Middle frontal gyrus (tissue), 1 donor: Measurements from ENCODE around the gene CMSS1.

Experiments
- DNase-seq: peaks from one replicate; pipeline ENCODE4 v3.0.0-alpha.2; 2015; ENCODE audit warnings: low spot score; ENCODE audit errors: extremely low spot score

The CMSS1 gene

DNA sequence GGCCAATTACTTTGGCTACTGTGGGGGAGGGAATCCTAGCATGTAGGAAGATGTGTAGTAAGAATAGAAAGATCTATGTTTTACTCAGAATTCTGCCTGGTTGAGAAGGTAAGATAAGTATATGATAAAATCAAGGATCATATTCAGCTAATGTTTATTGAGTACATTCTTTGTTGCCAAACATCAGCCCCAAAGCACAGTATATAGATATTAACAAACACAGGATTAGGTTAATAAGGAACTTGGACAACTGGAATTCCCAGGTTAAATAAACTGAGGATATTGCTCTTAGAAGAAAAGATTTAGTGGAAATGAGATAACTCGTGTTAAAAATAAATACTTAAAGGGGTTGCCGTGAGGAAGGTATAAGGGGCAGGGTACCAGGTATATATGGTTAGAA is 167.0 kb downstream of the CMSS1 start:
- DNase-seq = no peak

- DNase-seq = no peak
Measured at GRCh38 chr3:99990179-99990578, 172.5 kb downstream of the CMSS1 start.

DNA sequence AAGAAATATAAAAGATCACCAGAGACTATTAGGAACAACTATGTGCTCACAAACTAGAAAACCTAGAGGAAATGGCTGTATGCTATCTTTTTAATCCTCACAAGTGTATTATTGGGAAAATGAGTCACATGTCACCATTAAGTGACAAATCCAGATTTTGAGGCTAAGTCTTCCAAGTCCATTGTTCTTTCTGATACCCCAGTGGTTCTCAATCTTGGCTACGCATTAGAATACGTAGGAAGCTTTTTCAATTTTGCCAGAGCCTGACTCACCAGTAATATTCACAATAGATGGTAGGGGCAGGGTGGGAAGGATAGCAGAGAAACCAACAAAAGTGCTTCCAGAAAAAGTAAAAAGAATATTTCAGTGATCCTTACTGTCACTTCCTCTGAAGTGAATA is 179.6 kb downstream of the CMSS1 start:
- DNase-seq = no peak

GRCh38 chr3:99999536-99999935 is 181.9 kb downstream of the CMSS1 start:
- DNase-seq = no peak

DNA sequence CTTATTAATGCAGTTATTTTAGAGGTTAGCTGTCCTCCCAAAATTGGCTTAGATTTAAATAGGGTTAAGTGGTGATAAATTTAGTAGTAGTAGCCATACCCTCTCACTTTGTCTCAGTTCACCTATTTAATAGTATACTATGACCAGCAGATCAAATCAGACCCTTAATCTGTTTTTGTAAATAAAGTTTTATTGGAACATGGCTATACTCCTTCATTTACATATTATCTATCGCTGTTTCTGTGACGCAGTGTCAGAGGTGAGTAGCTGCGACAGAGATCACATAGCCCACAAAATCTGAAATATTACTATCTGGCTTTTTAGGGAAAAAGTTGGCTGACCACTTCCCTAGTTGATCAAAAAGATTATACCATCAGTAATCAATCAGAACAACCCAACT is 183.4 kb downstream of the CMSS1 start:
- no peak for DNase-seq

- no peak for DNase-seq
Measured at GRCh38 chr3:100001526-100002270, 184.0 kb downstream of the CMSS1 start.

- DNase-seq = no peak
Measured at GRCh38 chr3:100002599-100003350, 185.1 kb downstream of the CMSS1 start.

DNA sequence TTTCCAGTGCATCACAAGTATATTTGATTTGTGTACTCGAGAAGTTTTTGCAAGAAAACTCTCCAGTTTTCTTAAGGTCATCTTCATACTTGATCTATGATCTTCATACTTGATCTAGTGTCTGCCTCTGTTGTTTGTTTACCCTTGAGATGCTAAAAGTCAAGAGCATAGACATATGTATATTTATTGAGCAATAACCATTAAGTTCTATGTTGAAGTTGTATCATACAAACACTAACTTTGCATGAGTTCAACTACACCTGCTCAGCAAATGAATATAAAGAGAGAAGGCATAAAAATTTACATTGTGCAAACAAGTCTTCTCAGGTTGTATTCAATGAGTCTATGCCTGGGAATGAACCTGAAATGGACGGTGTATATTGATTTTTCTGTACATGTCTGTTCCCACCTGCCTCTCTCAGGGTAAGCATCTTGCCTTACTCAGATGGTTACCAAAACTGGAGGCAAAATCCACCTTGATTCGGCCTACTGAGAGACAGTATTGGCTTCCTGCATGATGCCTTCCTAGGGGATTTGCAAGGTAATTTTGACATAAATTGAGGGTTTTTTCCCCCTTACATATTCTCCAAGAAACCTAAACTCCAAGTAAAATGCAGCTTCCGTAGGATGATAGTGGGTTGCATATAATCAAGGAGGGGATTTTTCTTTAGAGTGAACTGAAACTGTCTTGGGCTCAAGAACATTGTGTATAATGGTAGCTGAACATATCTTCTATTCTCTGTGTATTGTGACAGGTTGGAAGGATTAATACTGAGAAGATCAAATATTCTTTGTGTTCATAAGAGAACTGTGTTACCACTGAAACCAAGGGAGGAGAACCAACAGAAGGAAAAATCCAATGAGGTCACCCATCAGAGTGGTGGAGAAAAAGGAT is 186.2 kb downstream of the CMSS1 start:
- DNase-seq = no peak

GRCh38 chr3:100004931-100005330 is 187.3 kb downstream of the CMSS1 start:
- DNase-seq = no peak

DNA sequence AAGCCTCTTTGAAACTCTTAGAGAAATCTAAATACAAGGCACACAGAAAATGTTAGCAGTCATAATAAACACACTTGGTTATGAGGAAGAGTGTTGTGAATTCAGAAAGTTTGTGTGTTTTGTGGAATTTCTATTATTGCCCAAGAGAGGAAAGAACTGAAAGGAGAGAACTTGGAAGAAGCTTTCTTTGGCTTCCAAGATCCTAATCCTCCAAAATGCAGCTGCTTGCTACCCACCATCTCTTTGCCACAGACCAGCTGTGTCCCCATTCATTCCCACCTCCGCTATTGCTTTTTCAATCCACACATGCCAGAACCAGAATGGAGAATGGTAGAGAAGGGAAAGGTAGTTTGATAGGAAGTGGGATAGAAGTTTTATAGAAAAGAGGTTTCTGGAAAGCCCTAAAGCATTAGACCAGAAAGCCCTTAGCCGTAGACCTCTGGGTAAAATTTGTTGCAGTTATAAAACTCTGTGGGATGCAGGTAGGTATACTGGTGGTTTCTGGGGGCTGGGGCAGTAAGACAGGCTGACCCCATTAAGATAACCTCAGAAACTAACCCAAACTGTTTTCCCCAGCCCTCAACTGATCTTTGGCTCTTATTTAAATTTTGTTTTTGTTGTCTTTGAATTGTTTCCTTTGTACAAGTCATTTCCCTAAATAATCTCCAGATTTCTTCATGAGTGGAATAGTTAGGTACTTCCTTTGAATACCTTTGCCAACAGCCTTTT is 188.2 kb downstream of the CMSS1 start:
- no peak for DNase-seq

DNA sequence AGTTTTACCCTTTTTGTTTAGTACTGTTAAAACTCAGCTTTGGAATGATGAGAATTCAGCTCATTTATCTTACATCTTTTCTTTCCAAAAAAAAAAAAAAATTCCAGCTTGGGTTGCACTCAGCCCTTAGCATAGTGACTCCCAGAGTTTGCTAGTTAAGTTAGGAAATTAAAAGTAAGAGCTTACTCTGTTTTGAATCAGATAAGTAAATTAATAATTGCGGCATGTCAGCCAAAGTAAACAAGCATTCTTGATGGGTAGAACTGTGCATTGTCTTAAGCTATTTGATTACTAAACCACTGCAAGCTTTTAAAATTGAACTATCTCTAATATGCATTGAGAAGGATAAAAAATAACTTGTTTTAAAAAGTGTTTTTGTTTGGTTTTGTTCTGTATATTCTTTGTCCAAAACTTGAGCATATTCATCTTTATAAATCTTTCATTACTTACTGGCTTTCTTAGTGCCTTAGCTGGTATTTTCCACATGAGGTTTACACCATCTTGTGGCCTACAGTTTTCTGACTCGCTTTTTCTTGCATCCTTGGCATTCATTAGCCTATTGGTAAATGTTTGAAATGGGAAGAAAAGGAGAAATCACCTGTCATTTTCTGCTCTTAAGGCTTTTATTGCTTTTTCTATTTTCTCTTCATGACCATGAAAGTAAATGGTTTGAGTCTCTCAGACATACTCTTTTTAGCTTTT is 189.1 kb downstream of the CMSS1 start:
- DNase-seq = no peak

GRCh38 chr3:100007313-100007712 is 189.7 kb downstream of the CMSS1 start:
- no peak for DNase-seq

DNA sequence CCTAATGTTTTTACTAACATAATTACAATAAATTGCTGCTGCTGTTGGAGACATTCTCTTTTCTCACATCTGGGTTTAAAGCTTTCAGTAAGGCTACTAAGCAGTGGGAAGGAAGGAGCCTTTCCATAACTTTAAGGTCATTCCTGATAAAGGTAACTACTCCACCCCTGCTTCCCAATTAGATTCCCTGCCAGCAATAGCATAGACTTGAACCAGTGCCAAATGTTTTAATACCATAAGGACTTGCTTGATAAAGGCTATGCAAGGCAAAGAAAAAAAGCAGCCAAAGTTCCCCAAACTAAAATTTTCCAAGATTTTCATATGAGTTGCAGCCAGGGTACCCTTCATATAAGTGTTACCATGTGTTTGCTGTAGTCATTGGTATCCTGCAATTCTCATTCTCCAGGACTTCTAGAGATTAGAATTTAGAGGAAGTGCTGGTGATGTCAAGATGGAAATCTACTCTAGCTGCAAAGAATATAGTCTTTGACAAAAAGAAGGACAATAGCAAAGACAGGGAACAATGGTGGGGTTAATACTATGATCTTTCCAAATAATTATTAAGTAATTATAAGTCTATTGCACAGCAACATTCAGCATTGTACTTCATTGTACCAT is 190.5 kb downstream of the CMSS1 start:
- DNase-seq = no peak

- no peak for DNase-seq
Measured at GRCh38 chr3:100009276-100010086, 191.8 kb downstream of the CMSS1 start.

DNA sequence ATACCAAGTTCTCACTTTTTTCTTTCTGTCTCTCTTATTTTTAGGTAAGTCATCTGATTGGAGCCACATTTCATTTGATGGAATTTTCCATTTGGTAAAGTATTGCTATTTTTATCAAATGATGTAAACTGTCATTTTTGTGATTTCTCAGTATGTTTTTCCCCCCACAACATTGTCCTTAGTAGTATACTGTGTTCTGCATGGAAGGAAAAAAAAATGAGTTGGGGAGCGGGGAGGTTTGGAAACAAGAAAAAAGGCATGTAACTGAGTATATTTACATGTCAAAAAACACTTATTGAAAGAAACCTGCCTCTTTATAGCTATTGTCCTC is 192.4 kb downstream of the CMSS1 start:
- DNase-seq = no peak

DNA sequence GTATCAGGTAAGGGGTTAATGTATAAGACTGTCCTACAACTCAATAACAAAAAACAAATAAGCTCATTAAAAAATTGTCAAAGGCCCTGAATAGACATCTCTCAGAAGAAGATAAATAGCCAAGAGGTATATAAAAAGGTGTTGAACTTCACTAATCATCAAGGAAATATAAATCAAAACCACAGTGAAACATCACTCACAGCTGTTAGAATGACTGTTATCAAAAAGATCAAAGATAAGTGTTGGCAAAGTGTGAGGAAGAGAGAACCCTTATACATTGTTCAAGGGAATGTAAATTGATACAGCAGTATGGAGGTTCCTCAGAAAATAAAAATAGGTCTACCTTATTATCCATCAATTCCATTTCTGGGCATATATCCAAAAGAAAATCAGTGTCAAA is 201.1 kb downstream of the CMSS1 start:
- DNase-seq = no peak

- no peak for DNase-seq
Measured at GRCh38 chr3:100019719-100020118, 202.1 kb downstream of the CMSS1 start.

- no peak for DNase-seq
Measured at GRCh38 chr3:100020876-100021644, 203.4 kb downstream of the CMSS1 start.

- no peak for DNase-seq
Measured at GRCh38 chr3:100022506-100022905, 204.8 kb downstream of the CMSS1 start.
